DMS153 (cell line): ENCODE results near the gene RAX.

Experiments used
- DNase-seq: peaks from one replicate; lab custom pipeline; 2025; lab: John Stamatoyannopoulos, UW

RAX gene

DNA sequence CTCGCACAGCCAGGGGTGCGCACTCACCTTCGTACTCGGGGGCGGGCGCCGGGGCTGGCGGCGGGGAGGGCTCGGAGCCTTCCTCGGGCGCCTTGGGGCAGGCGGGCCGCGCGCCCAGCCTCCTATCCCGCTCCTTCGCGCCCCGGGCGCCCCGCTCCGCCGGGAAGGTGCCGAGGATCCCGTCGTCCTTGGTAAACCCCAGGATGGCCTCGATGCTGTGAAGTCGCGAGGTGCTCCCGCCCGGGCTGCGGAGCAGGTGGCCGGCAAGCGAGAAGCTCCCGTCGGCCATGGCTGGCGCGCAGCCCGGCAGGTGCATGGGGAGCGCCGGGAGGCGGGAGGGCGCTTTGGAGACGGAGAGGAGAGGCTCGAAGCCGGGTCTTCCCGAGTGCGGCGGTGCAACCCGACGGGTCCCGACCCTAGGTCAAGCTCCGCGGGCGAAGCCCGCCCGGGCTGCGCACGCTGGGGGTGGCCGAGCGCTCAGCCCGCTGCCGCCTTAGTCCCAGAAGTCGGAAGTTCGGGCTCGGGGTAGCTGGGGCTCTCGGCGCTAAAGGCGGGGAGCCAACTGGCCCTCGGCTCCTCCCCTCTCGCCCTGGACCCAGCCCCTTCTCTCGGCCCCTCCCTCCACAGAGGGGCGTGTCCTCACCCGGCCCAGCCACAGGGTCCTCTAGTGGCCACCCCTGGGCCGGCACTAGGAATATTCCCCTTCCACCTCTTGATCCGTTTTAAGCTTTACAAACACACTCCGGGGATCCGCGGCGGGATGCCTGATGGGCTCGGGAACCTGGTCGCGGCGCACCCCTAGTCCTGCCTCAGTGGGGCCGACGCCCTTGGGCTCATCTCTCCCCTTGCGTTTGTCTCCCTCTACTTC, at the start of gene RAX:
Gene RAX (minus strand): TSS at position 564 of the 868 bp plus-strand sequence. CDS start 248 bp downstream, at position 316.
- DNase-seq: no peak

DNA sequence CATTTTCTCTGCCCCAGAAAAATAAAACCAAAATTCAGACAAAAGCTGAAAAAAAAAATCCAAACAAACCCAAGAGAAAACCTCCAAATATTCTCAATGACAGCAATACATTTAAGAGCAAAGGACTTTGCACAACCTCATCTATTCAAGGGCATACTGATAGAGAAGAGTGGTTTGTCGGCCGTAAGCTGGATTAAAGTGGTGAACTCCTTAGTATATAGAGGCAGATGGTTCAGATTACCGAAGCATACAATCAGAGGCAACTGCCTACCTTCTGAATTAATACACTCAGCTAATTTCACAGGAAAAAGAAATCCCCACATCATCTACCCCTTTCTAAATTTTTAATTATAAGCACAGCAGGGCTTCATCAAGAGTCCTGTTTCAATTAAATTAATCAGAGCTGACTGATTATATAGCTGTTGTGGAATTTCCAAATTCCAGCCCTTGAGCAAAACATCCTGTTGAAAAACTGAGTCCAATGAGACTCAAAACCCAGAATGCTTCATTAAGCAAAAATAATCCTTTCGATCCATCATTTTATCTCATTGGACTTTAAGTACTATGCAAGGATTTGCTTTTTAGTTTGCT, 45.3 kb upstream of the RAX start, which contains the start of gene CPLX4:
Gene CPLX4 (minus strand): TSS at position 190 of the 591 bp plus-strand sequence. CDS start 187 bp downstream, at position 3.
- no peak for DNase-seq

DNA sequence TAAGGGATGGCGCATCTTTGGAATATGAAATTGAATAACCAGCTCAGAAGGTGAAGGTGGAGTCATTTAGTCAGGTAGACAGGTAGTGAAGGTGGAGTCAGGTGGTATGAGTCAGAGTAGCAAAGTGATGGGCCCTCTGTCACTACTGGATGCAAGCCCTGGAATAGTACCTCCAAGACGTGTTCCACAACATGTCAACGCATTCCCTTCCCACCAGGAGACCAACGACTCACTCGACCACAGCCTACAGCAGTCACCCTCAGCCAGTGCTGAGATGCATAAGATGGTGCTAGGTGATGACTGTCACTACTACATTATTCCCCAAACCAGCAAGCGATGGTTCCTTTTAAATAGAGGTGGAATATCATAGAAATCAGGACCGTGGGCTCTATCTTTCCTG, 38.4 kb upstream of the RAX start:
- DNase-seq: no peak

DNA sequence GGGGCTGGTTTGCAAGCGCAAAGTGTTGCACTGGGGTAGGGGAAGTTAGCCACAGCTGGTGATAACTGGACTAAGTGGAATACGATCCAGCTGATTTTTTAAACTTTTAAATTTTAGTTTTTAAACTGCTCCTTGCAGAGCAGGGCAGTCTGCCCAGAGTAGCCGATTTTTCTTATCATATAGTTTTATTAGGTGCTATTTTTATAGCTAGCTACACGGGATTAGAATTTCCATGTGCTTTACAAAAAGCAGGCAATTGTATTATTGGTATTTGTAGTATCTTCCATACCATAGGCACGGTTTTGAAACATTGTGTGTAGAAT, 35.6 kb upstream of the RAX start:
- DNase-seq: no peak

DNA sequence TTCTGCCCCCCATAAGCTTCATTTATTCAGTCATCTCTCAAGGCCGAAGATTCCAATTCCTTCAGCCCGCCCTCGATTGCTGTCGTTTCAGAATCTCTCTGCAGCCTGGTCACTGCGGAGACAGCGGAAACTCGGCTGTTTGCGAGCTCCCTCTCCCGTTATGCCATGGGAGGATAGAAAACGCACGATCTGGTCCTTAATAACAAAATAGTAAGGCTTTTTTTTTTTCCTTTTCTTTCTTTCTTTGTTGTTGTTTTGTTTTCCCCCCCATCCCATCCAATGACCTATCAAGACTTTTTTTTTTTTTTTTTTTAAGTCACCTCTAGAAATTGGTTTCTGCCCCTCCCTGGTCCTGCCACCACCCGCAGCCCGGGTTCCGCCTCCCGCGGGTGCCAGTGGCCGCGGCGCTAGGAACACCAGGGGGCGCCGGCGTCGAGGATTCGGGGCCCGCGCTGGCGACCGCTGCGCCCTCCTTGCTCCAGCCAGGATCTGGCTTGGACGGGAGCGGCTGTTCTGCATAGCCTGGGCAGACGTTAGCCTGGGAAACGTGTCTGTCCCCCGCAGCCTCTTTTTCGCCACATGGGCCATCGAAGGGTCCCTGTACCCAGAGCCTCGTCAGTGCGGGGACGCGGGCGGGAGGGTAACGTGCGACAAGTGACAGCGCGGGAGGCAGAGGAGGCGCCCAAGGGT, 35.1 kb upstream of the RAX start:
- DNase-seq: peak; percentile 55

DNA sequence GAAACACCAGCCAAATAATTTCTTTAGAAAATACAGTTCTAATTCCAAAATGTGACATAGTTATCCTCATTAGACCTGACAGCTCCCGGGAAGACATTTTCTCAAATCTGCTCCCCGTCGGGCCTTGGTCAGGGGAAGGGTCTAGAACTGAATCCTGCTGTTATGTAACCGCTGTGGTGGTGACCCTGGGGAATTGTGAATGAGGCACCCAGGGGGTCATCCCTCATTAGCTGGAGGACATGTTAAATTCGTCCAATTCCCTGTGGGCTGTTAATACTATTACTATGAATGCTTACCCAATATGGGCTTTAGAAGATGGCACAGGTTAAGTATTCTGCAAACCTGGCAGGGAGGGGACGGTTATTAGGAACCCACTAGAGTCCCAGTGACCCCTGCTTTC, 33.4 kb upstream of the RAX start:
- no peak for DNase-seq

DNA sequence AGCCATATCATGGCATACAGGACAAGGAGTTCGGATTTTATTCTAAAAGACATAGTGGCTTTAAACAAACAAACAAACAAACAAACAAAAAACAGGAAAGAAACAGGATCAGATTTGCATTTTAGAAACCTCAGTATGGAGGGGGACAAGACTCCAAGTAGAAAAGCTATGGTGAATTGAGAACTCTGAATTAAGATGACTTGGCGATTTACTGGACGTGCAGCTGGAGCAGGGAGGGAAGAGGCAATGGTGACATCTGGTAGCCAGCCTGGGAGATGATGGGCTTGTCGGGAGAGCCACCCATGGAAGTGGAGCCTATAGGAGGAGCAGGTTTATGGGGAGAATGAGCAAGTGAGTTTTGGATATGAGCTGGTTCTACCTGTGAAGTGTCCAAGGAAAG, 32.0 kb upstream of the RAX start:
- no peak for DNase-seq

DNA sequence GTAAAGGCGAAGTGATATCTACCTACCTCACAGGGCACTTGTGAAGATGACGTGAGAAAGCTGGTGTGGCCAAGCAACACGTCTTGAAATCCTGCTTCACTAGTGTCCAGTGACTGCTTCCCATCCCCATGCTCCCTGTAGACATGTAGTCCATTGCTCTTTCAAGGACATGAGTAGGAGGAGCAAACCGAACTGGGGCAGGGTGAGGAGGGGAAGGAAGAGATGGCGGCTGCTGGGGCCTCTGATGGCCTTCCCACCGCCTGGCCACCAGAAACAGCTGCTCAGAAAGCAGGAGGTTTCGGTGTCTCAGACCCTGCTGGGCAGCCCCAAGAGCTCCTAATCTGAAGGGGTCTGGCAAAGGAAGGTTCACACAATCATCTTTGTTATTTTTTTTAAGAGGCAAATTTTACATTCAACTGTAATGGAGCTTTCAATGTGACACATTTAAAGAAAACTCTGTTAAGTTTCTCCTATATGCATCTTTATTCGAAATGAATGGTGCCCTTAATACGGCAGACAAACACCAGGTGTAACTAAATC, 30.5 kb upstream of the RAX start:
- DNase-seq: no peak

DNA sequence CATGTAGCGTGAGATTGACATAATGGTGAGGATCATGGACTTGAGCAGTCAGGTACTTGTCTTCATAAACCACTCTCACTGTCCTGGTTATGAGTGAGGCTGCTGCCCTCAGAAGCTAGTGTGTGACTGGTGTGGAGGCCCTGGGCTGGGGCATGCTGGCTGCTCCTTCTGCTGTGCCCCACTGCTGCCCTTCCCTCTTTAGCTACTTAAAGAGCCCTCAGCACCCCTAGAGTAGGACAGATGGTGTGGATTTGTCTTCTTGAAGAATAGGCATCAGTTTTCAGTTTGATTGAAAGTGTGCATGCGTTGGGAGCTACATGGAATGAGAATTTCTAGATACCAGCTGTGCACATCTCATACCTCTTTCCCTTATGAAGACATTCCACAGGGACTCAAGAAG, 29.8 kb upstream of the RAX start:
- DNase-seq: no peak

DNA sequence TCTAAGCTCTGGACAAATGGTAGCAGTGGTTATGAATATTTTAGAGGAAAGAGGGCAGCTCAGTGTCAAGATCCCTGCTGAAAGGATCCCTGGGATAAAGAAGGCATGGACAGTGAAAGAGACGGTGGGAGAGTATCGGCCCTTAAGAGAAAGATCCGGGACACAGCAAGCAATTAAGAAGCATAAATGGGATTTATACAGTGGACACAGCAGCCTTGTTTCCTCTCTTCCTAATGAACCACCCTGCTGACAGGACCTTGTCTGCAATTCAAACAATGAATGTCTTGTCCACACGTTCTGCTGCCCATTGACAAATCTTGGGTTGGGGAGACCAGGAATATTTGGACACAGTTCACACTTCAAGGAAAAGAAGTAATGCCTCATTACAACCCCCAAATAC, 28.7 kb upstream of the RAX start:
- DNase-seq: no peak

DNA sequence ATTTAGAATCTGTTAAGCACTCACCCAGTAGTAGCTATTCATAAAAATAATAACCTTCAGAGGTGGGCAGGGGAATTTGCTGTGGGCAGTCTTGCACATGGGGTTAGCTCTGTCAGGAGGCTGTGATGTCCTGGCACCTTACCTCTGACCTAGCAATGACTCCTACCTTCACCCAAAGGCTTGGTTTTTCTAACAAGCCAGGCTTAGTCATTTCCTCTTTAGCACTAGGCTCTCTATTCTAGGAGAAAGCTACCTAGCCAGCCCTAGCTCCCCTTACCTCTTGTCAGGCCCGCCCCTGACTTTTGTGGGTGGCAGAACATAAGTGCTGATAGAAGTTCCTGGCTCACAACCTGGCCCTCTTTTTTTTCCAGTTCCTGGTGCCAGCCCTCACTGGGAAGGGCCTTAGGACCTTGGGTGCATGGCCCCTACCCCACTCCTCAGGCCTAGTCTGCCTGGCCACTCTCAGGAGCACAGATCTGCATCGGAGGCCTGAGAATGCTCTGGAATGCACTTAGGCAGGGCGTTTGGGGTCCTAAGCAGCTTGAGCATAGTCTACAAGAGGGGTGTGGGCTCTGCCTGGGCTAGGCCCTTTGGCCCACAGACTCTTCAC, 27.5 kb upstream of the RAX start:
- no peak for DNase-seq

DNA sequence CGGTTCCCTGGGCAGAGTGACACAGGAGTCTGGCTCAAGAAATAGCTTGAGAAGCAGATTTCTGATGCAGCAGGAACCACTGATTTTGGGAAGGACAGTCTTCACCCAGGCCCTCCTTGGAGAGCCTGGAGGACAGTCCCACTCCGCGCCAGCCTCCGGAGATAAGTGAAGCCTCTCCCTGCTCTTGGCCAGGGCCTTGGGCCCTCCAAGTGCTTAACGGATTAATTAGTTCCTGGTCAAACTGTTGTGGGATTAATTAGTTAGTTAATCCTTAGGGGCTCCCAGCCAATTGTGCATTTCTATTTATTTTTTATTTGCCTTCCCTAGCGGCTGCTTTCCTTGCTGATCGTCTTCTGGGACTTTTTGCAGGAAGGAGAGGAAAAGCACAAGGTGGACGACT, 25.6 kb upstream of the RAX start:
- DNase-seq: no peak

DNA sequence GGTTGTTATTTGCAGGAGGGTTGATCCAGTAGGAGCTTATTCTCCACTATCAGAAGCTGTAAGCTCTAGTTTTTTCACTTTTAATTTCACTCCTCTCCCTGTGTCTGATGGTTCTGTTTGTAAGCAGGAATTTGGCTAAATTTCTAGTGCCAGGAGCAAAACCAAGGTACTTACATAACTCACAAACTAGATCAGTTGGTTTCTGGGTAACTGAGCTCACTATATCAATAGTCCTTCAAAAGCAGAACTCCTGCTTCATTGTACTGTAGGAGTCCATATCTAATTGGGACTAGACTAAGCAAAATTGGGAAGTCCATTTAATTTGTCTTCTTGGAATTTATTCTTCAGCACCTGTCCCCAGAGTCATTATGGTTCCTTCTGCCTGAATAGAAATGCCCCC, 20.1 kb upstream of the RAX start:
- no peak for DNase-seq

DNA sequence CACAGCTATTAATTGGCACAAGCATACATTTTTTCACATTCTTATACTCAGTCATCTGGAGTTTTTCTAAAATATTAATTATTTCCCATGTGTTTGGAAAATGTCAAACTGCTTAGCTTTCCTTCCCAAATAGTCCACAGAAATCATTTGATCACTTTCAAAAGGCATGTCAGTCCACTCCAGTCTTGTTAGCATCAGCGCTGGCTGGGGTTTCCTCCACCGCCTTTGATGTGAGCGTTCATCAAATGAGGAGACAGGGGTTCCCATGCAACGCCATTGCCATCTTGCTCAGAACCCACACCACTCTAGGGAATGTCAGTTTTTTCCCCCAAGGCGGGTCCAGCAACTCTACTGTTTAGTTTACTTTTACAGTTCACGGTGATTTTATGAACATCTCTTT, 13.1 kb upstream of the RAX start:
- no peak for DNase-seq

DNA sequence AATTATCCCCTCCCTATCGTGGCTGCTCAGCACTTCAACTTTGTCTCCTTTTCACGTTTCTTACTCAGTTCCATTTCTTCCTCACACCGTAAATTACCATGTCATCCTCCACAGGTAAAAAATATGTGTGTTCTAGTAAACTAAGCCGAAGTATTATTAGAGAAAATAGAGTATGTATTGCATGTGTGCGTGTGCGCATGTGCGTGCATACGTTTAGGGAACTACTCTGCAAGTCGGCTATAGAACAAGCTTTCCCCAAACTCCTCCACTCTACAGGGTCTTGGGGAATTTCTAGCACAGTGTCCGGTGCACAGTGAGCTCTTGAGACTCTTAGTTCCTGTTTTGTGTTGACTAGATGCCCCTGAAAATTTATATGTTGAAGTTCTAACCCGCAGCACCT, 9.1 kb upstream of the RAX start:
- DNase-seq: no peak

DNA sequence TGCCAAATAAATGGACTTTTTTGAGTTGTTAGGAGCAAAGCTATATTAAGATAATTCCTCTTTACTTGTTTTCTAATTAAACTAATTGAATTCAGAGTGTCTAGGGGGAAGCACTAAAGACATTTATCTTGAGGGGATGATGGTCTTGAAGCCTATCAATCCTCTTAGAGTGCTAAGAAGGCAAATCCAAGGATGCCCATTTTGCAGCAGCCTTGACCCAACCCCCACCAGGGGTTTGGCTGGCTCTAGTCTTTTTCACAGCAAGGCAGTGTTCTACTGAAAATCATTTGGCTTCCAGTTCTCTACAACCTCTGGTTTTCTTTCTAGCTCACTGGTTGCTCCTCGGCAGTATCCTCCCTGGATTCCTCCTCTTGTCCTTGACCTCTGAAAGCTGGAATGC, 6.5 kb upstream of the RAX start:
- DNase-seq: no peak

DNA sequence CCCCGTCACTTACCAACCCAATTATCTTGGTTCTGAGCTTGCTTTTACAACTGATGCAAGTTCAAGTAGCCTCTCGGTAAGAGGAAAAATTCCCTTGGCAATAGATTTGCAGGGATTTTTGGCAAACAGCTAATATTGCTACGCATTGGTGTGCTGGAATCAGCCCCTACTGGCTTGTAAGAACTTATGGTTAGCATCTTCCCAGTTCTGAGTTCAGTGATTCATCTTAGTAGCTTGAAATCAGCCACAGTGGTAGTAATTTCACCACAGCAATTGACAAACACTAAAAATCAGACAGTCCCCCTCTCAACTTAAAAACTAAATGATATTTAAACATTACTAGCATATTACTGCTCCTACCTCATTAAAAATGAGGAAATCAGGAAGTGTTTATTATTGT, 5.9 kb upstream of the RAX start:
- DNase-seq: no peak

DNA sequence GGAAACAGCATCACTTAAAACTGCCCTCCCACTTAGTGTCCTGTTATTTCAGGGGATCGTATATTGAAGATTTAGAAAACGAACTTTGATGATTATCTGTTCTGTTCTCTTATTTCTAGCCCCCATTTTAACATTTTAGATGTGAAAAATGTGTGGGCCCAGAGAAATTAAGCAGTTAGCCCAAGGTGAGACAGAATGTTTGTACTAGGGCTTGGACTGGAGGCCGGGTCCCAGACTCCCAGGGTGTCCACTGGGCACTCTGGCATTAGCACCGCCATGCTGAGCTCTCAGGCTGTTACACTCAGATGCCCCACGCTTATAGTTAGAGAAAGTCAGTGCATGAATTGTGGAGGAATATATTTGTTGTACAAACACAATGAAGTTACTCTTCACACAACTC, 5.5 kb upstream of the RAX start:
- no peak for DNase-seq

DNA sequence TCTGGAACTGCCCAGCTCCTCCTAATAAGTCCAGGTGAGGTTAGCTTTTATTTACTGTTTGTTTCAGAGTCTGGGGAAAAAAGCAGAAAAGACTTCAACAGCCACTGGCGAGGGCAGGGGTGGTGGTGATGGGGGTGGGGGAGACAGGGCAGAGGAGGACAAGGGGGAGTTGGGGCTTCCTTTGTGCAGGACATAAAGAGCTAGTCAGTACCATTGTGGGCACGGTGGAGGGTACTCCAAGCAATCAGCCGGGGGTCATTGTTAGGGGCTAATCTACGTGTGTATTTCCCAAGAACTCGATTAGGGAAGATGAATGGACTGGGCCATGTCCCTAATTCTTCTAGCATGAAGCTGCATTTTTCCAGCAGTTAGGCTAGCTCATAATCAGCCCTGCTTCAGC, 2.8 kb upstream of the RAX start:
- no peak for DNase-seq

DNA sequence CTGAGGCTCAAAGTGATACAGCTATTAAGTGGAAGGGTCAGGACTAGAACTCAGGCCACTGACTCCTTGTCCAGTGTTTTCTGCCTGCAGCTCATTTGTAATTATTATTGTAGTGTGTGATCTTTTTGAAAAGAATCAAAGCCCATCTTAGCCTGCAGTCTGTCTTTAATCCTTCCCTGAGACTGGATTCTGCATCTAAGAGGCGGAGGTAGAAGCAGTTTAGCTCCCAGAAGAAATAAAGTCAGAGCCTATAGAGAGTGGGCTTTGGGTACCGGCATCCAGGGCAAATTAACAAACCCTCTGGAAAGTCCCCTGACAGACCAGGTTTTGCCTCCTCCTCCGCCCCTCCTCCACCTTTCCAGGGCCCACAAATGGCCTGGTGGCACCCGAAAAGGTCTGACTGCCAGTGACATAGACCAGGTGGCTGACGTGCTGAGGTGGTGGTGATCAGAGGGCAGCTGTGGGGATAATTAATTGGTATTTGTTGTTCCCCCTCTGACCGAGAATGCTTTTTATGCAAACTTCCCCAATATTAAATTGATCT, 2.2 kb upstream of the RAX start:
- no peak for DNase-seq

DNA sequence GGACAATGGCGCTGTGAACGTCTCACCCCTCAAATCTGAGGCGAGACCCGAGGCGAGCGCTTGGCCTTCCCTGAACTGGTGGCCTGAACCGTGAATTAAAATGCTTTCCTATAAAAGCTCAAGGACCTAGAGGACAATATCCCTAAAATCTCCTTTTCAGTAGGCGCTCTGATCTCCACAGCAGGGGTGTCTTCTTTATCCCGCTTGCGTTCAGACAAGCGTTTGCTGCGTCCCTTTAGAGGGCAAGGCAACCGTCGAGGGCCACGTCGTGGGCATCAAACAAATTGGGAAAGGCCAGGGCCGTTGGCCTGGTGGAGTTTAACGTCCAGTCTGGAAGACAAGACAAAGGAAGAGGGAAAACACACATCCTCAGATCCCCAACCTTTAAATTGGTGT, 1.3 kb upstream of the RAX start:
- DNase-seq: no peak
